HG02938 (cell line): ENCODE measurements around the gene PBLD.
A peak's percentile ranks its signal among the peaks of the same experiment; 100 is the strongest.
"Not testable (repeated sequence)": the region's sequence is repeated elsewhere in the genome, so short reads cannot be mapped to it uniquely, and the experiment has no call there.

Source experiments
- ATAC-seq: cut with Tn5 transposase; IDR thresholded peaks from one replicate; pipeline ENCODE4 v1.9.1; 2021; ENCODE audit warnings: mild to moderate bottlenecking, moderate library complexity; ENCODE audit not compliant: unreplicated experiment

The PBLD gene

GRCh38 chr10:68331455-68332258, 1.1 kb downstream of the PBLD start, which contains the start of gene HNRNPH3:
Gene HNRNPH3, plus strand, starts transcription at chr10:68332064. Its CDS starts 5,158 bp downstream, at chr10:68337222.
- ATAC-seq, result peak; percentile 81

DNA sequence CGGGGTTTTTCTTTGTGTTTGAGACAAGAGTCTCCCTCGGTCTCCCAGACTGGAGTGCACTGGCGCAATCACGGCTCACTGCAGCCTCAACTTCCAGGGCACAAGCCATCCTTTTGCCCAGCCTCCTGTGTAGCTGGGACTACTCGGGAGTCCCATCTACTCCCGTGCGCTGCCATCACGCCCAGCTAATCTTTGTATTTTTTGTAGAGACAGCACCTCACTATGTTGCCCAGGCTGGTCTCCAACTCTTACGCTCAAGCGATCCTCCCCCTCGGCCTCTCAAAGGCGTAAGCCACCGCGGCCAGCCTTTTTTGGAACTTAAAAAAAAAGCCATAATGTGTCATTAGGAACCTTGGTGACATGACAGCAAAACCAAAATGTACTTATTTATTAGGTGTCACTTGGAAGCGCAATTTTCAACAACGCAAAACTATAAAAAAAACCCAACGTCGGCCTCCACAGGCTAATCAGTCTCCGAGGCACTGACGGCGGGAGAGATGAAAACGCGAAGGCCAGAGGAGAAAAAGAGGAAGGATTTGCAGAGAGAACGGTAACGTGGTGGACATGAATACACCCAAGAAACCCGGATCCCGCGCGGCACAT, 1.8 kb downstream of the PBLD start:
- ATAC-seq, result no peak

GRCh38 chr10:68329506-68329861, 3.2 kb downstream of the PBLD start:
- ATAC-seq, result no peak

GRCh38 chr10:68327889-68328786, 4.6 kb downstream of the PBLD start:
- ATAC-seq, result no peak

GRCh38 chr10:68324396-68324795, 8.3 kb downstream of the PBLD start:
- not testable (repeated sequence) for ATAC-seq

- no peak for ATAC-seq
Observed at GRCh38 chr10:68318331-68319059, 14.2 kb downstream of the PBLD start.

DNA sequence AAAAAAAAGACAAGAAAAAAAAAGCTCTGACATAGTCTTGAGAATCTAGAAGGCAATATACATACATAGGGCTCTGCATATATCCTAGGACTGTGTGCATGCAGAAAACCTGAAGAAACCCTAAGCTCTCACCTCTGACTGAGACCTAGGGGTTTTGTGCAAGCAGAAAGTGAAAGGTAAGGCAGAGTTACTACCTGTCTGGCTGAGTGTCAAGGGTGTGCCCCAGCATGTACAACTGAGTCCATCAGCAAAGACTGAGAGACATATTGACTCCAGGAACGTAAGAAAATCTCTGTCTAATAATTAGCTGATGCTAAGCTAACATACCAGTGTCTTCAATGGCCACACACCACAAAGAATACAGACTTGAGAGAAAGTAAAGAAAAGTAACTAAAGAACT, 17.1 kb downstream of the PBLD start:
- ATAC-seq, result no peak

DNA sequence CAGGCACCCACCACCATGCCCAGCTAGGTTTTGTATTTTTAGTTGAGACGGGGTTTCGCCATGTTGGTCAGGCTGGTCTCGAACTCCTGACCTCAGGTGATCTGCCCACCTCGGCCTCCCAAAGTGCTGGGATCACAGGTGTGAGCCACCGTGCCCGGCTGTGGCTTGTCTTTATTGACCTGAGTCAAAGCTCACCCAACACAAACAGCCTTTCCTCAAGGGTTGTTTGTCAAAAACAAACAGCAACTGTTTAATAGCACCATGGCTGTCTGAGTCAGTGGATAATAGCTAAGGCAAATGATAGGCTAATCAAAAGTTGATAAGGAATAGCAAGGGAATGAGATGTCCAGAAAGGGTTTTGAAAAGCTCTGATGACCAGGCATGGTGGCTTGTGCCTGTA, 17.8 kb downstream of the PBLD start:
- not testable (repeated sequence) for ATAC-seq

- ATAC-seq, result no peak
Observed at GRCh38 chr10:68310531-68310930, 22.2 kb downstream of the PBLD start.

- ATAC-seq, result no peak
Observed at GRCh38 chr10:68305854-68306253, 26.9 kb downstream of the PBLD start.

GRCh38 chr10:68303849-68304412, 28.8 kb downstream of the PBLD start:
- no peak for ATAC-seq

DNA sequence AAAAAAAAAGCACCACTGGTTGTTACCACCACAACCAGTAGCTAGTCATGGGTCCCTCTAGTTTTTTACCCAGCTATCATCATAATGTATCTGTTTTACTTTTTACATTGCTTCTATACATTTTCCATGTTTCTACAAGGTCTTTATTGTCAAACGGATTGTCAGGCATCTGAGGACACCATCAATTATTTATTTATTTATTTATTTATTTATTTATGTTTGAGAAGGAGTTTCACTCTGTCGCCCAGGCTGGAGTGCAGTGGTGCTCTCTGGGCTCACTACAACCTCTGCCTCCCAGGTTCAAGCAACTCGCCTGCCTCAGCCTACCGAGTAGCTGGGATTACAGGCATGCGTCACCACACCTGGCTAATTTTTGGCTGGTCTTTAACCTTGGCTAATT, 29.9 kb downstream of the PBLD start:
- ATAC-seq, result no peak

DNA sequence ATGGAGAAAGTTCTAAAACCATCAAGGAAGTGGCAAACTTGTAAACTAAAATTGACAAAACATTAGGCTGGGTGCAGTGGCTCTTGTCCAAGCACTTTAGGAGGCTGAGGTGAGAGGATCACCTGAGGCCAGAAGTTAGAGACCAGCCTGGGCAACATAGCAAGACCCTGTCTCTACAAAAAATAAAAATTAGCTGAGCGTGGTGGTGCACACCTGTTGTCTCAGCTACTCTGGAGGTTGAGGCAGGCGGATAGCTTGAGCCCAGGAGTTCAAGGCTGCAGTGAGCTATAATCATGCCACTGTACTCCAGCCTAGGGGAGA, 30.3 kb downstream of the PBLD start:
- ATAC-seq, result no peak

- ATAC-seq, result peak; percentile 58
Observed at GRCh38 chr10:68301790-68302502, 30.8 kb downstream of the PBLD start.

DNA sequence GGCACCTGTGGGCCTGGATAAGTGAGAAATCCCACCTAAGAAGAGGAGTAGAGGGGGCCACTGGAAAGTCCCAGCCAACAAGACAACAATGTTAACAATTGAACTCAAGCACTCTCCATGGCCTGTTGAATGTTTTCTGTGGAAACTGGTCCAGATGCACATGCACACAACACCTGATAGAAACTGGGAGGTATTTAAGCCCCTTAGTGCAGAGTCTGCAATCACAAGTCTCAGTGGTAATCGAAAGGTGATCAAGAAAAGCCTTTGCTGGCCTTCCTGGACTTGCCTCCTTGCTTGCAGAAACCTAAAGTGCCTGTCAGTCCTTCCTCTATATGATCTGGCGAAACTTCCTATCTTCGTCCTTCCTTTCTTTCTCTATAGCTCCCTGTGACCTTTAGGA, 31.4 kb downstream of the PBLD start:
- no peak for ATAC-seq

- no peak for ATAC-seq
Observed at GRCh38 chr10:68296843-68297663, 35.7 kb downstream of the PBLD start.

DNA sequence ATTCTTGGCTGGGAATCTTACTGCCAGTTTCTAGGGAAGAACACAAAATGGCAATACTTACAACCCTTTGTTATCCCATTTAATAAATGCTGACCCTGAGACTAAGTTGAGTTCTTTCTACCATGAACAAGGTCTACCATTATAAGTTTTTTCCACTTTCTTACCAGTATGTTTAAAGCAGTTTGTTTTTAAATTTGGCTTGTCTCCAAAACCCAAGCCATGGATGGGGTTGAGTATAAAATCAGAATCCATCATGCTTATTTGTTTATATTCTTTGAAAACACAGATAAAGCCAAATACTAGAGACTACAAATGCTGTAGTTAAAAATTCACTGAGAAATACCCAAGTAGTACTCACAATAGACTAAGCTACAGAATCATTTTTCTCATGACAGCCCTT, 42.0 kb downstream of the PBLD start:
- no peak for ATAC-seq

DNA sequence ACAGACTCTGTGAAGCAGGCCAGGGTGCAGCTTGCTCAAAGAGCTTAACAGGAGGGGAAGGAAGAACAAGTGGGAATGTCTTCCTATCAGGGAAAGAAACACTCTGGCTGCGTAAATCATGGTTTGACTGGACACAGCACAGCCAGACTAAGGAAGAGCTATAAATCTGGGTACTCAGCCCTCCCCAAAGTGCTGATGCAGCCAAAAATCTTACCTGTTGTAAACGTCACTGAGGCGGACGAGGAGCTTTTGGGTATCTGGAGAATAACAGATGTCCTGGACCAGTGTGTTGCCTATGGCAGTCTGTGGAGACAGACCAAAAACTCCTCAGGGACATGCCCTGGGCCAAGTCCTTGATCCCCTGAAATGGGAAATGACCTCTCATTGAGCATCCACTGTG, 44.0 kb downstream of the PBLD start:
- ATAC-seq, result no peak
